Retinal pigment epithelial cell (primary cell): ENCODE measurements around the gene PAK1.

Source experiments
- DNase-seq: peaks from one replicate; pipeline ENCODE4 v3.0.0-alpha.2; 2010; ENCODE audit warnings: low read depth
- H3K4me3 ChIP-seq: 2 replicates; pipeline ENCODE4 v1.5.1; 2011; ENCODE audit warnings: mild to moderate bottlenecking, low read length, control low read depth, moderate library complexity
- CTCF ChIP-seq: conservative IDR thresholded peaks from 2 replicates; pipeline ENCODE4 v1.5.1; 2011; ENCODE audit warnings: low read depth, low read length, control low read depth, inconsistent platforms

PAK1 gene

DNA sequence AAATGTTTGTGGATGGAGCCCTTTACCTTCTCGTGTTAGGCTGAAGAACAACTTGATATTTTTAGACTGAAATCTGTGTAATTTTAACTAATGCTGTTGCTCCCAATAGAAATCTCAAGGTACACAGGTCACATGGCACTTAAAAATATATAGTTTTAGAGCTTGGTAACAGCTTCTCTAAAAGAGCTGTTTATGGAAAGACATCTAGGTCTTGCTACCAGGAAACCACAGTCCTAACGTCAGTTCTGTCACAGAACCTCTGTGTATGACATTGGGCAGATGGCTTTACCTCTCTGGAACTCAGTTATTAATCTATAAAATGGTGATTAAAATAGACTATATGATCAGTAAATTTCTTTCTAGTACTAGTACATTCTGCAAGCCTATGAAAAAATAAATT is 35.4 kb downstream of the PAK1 start:
- no peak overlapping the region for H3K4me3 ChIP-seq
- TF ChIP-seq CTCF, result no peak
- DNase-seq, result no peak

- no peak for TF ChIP-seq CTCF
- no peak for DNase-seq
- no peak overlapping the region for H3K4me3 ChIP-seq
Measured at GRCh38 chr11:77436969-77437368, 36.9 kb downstream of the PAK1 start.

DNA sequence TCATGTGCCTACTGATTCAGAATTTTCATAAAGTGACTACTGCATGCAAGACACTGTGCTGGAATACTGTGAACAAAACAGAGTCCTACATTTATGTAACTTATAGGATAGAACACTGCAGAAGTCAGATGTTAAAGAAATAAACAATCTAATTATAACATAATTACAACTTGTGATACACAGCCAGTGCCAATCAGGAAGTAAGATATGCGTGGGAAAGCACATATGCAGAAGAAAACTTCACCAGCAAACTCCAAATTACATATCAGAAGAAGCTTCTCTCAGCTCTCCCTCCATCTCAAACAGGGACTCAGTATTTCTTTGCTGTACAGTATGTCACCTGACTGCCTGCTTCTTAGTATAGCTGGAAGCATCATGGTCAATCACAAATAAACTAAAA is 37.4 kb downstream of the PAK1 start:
- TF ChIP-seq CTCF, result no peak
- DNase-seq, result no peak

GRCh38 chr11:77435972-77436371 is 37.9 kb downstream of the PAK1 start:
- no peak overlapping the region for H3K4me3 ChIP-seq
- DNase-seq, result no peak
- no peak for TF ChIP-seq CTCF

More for the DNA sequence above, 37.4 kb downstream of the PAK1 start:
- H3K4me3 ChIP-seq, result no peak overlapping the region

GRCh38 chr11:77431813-77432212 is 42.1 kb downstream of the PAK1 start:
- no peak overlapping the region for H3K4me3 ChIP-seq
- no peak for DNase-seq
- TF ChIP-seq CTCF, result no peak

GRCh38 chr11:77428598-77428997 is 45.3 kb downstream of the PAK1 start:
- no peak for TF ChIP-seq CTCF
- DNase-seq, result no peak
- H3K4me3 ChIP-seq, result no peak overlapping the region

DNA sequence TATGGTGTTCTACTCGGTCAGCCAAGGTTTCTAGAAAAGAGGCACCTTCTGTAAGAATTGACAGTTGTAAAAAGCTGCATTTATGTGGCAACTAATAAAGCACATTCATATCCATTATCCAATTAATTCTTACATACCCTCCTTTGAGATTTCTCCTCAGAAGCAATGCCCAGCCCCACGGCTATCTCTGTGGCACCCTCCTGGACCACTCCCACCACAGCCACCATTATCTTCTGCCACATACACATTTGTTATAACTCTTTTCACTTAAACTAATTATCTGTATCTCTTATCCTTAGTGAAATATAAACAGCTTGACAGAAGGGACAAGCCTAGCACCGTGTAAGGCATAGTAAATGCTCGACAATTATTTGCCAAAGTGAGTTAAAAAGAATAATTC is 48.5 kb downstream of the PAK1 start:
- no peak for DNase-seq
- TF ChIP-seq CTCF, result no peak
- no peak overlapping the region for H3K4me3 ChIP-seq
